ENCODE measurements around the gene PRAMEF6.
"Not testable (repeated sequence)": the region's sequence is repeated elsewhere in the genome, so short reads cannot be mapped to it uniquely, and the experiment has no call there.

PRAMEF6 gene

DNA sequence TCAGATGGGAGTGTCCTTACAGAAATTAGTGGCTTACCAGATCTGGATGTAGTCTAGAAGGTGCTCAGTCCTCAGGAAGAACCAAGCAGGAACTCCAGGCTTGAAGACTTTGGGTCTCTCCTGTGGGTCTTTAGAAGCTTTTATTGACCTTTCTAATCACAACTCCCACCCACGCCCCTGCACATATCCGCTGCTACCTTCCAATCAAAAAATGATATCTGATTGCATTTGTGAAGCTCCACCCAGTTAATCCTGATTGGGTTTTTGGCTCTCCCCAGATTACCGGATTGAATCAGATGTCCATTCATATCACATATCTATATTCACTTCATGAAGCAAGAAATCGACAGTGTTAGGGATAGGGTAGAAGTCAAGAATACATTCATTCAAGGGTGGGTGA lies at the start of gene PRAMEF6:
TSS of gene PRAMEF6 (minus strand) at position 101 of the 400 bp plus-strand sequence. CDS start 5,062 bp downstream, outside the sequence.
- H3K27ac ChIP-seq (ENCODE audit: low read length); H3K36me3 ChIP-seq (ENCODE audit: control insufficient read depth, insufficient read depth, low read length); H3K4me1 ChIP-seq (ENCODE audit: control insufficient read depth, insufficient read depth, low read length); H3K9me3 ChIP-seq (ENCODE audit: control insufficient read depth, insufficient read depth, low read length); DNase-seq (ENCODE audit: low read depth, low spot score); H3K27me3 ChIP-seq (ENCODE audit: control insufficient read depth, insufficient read depth, low read length); H3K4me3 ChIP-seq (ENCODE audit: low read length): not testable (repeated sequence)
- WGBS (ENCODE audit: insufficient coverage, insufficient read length): no CpG with 5 or more reads among the region's 4 CpGs

DNA sequence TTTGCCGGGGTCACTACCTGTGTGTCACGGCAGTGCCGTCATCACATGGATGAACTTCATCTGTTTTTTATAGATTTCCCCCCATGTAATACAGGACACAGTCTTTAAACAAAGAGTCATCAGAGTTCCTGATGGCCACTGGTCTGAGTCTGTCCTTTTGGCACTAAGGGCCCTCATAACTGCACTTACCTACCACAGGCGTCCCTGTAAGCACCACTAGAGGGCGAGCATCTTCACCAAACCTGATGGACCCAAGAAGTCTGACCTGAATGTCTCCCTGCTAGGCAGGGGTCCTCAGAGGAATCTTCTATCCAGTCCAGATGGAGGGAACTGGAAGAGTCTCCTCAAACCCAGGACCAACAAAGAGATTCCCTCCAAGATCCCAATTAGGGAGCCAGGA lies 23.0 kb downstream of the PRAMEF6 start:
- not testable (repeated sequence) for H3K4me1 ChIP-seq (ENCODE audit: control insufficient read depth, insufficient read depth, low read length); H3K27me3 ChIP-seq (ENCODE audit: control insufficient read depth, insufficient read depth, low read length); H3K9me3 ChIP-seq (ENCODE audit: control insufficient read depth, insufficient read depth, low read length); DNase-seq (ENCODE audit: low read depth, low spot score); H3K27ac ChIP-seq (ENCODE audit: low read length); H3K4me3 ChIP-seq (ENCODE audit: low read length); H3K36me3 ChIP-seq (ENCODE audit: control insufficient read depth, insufficient read depth, low read length)
- no CpG with 5 or more reads among the region's 5 CpGs for WGBS (ENCODE audit: insufficient coverage, insufficient read length)

DNA sequence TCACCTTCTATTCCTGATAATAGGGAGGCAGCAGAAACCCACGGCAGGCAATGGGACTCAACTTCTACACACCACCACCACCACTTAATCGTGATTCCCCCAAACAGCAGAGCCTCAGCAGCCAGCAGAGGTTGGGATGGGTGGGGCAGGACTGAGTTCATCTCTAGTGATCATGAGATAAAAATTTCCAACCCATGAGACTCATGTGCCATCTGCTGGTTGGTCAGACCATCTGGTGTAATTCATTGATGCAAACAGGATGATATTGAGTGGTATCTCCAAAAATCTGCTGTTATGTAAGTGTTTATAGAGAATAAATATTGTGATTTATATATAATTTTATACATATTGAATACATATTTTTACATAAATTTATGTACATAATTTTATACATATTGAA lies 25.6 kb downstream of the PRAMEF6 start:
- not testable (repeated sequence) for H3K27ac ChIP-seq (ENCODE audit: low read length); DNase-seq (ENCODE audit: low read depth, low spot score); H3K36me3 ChIP-seq (ENCODE audit: control insufficient read depth, insufficient read depth, low read length); H3K4me1 ChIP-seq (ENCODE audit: control insufficient read depth, insufficient read depth, low read length); H3K4me3 ChIP-seq (ENCODE audit: low read length); H3K27me3 ChIP-seq (ENCODE audit: control insufficient read depth, insufficient read depth, low read length); H3K9me3 ChIP-seq (ENCODE audit: control insufficient read depth, insufficient read depth, low read length)
- WGBS (ENCODE audit: insufficient coverage, insufficient read length): no CpG with 5 or more reads among the region's 2 CpGs

DNA sequence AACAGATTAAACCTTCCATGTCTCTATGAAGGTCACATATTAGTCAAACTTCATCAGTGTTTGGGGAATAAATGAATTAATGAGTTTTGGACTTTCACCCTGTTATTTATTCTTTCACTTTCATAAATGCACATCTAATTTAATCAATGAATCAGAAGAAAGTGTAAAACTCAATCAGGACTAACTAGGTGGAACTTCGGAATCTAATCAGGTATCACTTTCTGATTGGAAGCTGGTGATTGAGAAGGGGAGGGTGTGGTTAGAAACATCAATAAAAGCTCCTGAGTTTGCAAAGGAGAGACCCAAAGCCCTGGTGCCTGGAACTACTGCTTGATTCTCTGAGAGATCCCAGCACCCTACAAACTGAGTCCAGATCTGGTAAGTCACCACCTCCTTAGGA lies 31.1 kb downstream of the PRAMEF6 start, which contains the start of gene PRAMEF7:
TSS of gene PRAMEF7 (plus strand) at position 301 of the 400 bp plus-strand sequence. CDS start 1,083 bp downstream, outside the sequence.
- H3K9me3 ChIP-seq (ENCODE audit: control insufficient read depth, insufficient read depth, low read length); H3K27ac ChIP-seq (ENCODE audit: low read length); H3K4me3 ChIP-seq (ENCODE audit: low read length); H3K36me3 ChIP-seq (ENCODE audit: control insufficient read depth, insufficient read depth, low read length); DNase-seq (ENCODE audit: low read depth, low spot score); H3K4me1 ChIP-seq (ENCODE audit: control insufficient read depth, insufficient read depth, low read length); H3K27me3 ChIP-seq (ENCODE audit: control insufficient read depth, insufficient read depth, low read length): not testable (repeated sequence)
- WGBS (ENCODE audit: insufficient coverage, insufficient read length): no CpG with 5 or more reads among the region's 1 CpG

DNA sequence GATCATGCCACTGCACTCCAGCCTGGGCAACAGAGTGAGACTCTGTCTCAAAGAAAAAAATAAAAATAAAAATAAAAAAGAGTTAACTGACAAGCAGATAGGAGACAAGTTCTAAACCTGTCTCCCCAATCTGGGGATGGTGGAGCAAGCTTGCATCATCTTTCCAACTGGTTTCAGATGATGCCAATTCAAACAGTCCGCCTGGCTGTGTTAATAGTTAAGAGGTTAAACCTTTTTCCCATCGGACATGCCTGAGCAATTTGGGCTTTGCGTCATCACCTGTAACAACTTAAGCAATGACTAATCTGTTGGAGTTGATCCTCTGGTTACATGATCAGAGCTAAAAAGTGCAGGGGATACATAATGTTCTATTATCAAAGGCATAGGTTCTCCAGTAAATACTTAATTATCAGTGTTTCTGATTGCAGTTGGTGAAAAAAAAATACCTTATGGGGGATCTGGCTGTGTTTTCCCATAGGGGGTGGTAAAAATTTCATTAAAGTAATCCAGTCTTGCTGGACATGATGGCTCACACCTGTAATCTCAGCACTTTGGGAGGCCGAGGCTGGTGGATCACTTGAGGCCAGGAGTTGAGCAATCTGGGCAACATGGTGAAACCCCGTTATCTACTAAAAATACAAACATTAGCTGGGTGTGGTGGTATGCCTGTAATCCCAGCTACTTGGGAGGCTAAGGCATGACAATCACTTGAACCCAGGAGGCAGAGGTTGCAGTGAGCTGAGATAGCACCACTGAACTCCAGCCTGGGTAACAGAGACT lies 43.4 kb downstream of the PRAMEF6 start:
- WGBS (ENCODE audit: insufficient coverage, insufficient read length): no CpG with 5 or more reads among the region's 5 CpGs
- not testable (repeated sequence) for H3K4me1 ChIP-seq (ENCODE audit: control insufficient read depth, insufficient read depth, low read length); H3K4me3 ChIP-seq (ENCODE audit: low read length); H3K36me3 ChIP-seq (ENCODE audit: control insufficient read depth, insufficient read depth, low read length); H3K27me3 ChIP-seq (ENCODE audit: control insufficient read depth, insufficient read depth, low read length); H3K9me3 ChIP-seq (ENCODE audit: control insufficient read depth, insufficient read depth, low read length); H3K27ac ChIP-seq (ENCODE audit: low read length); DNase-seq (ENCODE audit: low read depth, low spot score)

DNA sequence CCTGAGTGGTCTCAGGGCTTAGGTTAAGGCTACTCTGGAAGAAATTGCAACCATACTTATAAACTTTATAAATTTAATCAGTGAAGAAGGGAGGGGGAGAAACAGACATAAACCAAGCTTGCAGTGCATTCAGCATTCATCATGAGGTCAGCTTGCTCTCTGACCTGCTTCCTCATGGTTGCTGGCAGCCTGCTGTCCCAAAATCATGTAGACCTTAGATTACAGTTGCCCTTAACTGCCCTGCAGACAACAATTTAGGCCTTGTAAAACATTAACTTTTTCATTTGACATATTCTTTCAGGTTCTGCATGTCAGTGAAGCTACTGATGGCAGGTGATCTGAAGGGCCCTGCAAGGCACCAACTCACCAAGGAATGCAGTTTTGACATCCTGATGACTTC lies 48.2 kb downstream of the PRAMEF6 start:
- H3K9me3 ChIP-seq (ENCODE audit: control insufficient read depth, insufficient read depth, low read length); H3K27me3 ChIP-seq (ENCODE audit: control insufficient read depth, insufficient read depth, low read length); DNase-seq (ENCODE audit: low read depth, low spot score); H3K4me1 ChIP-seq (ENCODE audit: control insufficient read depth, insufficient read depth, low read length); H3K4me3 ChIP-seq (ENCODE audit: low read length); H3K27ac ChIP-seq (ENCODE audit: low read length); H3K36me3 ChIP-seq (ENCODE audit: control insufficient read depth, insufficient read depth, low read length): not testable (repeated sequence)

DNA sequence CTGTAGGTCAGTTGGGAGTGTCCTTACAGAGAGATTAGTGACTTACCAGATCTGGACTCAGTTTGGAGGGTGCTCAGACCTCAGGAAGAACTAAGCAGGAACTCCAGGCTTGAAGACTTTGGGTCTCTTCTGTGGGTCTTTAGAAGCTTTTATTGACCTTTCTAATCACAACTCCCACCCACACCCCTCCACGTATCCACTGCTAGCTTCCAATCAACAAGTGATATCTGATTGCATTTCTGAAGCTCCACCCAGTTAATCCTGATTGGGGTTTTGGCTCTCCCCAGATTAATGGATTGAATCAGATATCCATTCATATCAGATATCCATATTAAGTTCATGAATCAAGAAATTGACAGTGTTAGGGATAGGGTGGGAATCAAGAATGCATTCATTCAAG lies 49.2 kb downstream of the PRAMEF6 start, which contains the start of gene PRAMEF10:
TSS of gene PRAMEF10 (minus strand) at position 101 of the 400 bp plus-strand sequence. CDS start 2,423 bp downstream, outside the sequence.
- H3K9me3 ChIP-seq (ENCODE audit: control insufficient read depth, insufficient read depth, low read length); H3K36me3 ChIP-seq (ENCODE audit: control insufficient read depth, insufficient read depth, low read length); H3K27ac ChIP-seq (ENCODE audit: low read length); H3K4me3 ChIP-seq (ENCODE audit: low read length); H3K4me1 ChIP-seq (ENCODE audit: control insufficient read depth, insufficient read depth, low read length); H3K27me3 ChIP-seq (ENCODE audit: control insufficient read depth, insufficient read depth, low read length); DNase-seq (ENCODE audit: low read depth, low spot score): not testable (repeated sequence)
- no CpG with 5 or more reads among the region's 1 CpG for WGBS (ENCODE audit: insufficient coverage, insufficient read length)
